Measurements from ENCODE around the gene PARL.

PARL gene

GRCh38 chr3:183818041-183818620 is 66.5 kb downstream of the PARL start:
- Histone ChIP-seq H3K4me3 (ENCODE audit: low read length) (no peak overlapping the region), H3K9ac (ENCODE audit: low read depth, low read length) (no peak overlapping the region), H3K4me1 (ENCODE audit: insufficient read depth, low read length) (no peaks in the 10 kb centered on the region), H3K36me3 (ENCODE audit: insufficient read depth, low read length) (peaks cover 17% of the 10 kb centered on the region), H3K9me3 (ENCODE audit: insufficient read depth, low read depth, low read length) (no peaks in the 10 kb centered on the region), H3K27me3 (ENCODE audit: insufficient read depth, low read length) (no peaks in the 10 kb centered on the region), H3K27ac (ENCODE audit: low read depth, low read length) (no peak overlapping the region)
- WGBS: 95% methylated on average over 14 of the region's 14 CpGs

GRCh38 chr3:183817639-183818038 is 67.0 kb downstream of the PARL start:
- Histone ChIP-seq H3K27me3 (ENCODE audit: insufficient read depth, low read length) (no peaks in the 10 kb centered on the region), H3K4me1 (ENCODE audit: insufficient read depth, low read length) (no peaks in the 10 kb centered on the region), H3K9me3 (ENCODE audit: insufficient read depth, low read depth, low read length) (no peaks in the 10 kb centered on the region), H3K4me3 (ENCODE audit: low read length) (no peak overlapping the region), H3K9ac (ENCODE audit: low read depth, low read length) (no peak overlapping the region), H3K36me3 (ENCODE audit: insufficient read depth, low read length) (peaks cover 18% of the 10 kb centered on the region), H3K27ac (ENCODE audit: low read depth, low read length) (no peak overlapping the region)
- WGBS: 94% methylated on average over 9 of the region's 9 CpGs

- Histone ChIP-seq H3K4me3 (ENCODE audit: low read length) (no peak overlapping the region), H3K27me3 (ENCODE audit: insufficient read depth, low read length) (no peaks in the 10 kb centered on the region), H3K36me3 (ENCODE audit: insufficient read depth, low read length) (peaks cover 25% of the 10 kb centered on the region), H3K4me1 (ENCODE audit: insufficient read depth, low read length) (no peaks in the 10 kb centered on the region), H3K27ac (ENCODE audit: low read depth, low read length) (no peak overlapping the region), H3K9ac (ENCODE audit: low read depth, low read length) (no peak overlapping the region), H3K9me3 (ENCODE audit: insufficient read depth, low read depth, low read length) (no peaks in the 10 kb centered on the region)
- 95% methylated on average over 20 of the region's 20 CpGs for WGBS
Measured at GRCh38 chr3:183816681-183817510, 67.8 kb downstream of the PARL start.

- no peaks in the 10 kb centered on the region for H3K4me1 ChIP-seq (ENCODE audit: insufficient read depth, low read length)
- whole genome bisulfite sequencing: 92% methylated on average over 12 of the region's 12 CpGs
- no peak overlapping the region for H3K27ac ChIP-seq (ENCODE audit: low read depth, low read length)
- H3K9ac ChIP-seq (ENCODE audit: low read depth, low read length): no peak overlapping the region
- H3K4me3 ChIP-seq (ENCODE audit: low read length): no peak overlapping the region
- H3K36me3 ChIP-seq (ENCODE audit: insufficient read depth, low read length): peaks cover 34% of the 10 kb centered on the region
- H3K9me3 ChIP-seq (ENCODE audit: insufficient read depth, low read depth, low read length): no peaks in the 10 kb centered on the region
- no peaks in the 10 kb centered on the region for H3K27me3 ChIP-seq (ENCODE audit: insufficient read depth, low read length)
Measured at GRCh38 chr3:183815951-183816475, 68.7 kb downstream of the PARL start.

GRCh38 chr3:183815563-183815940 is 69.1 kb downstream of the PARL start:
- Histone ChIP-seq H3K9me3 (ENCODE audit: insufficient read depth, low read depth, low read length) (no peaks in the 10 kb centered on the region), H3K9ac (ENCODE audit: low read depth, low read length) (no peak overlapping the region), H3K4me3 (ENCODE audit: low read length) (no peak overlapping the region), H3K4me1 (ENCODE audit: insufficient read depth, low read length) (no peaks in the 10 kb centered on the region), H3K27ac (ENCODE audit: low read depth, low read length) (no peak overlapping the region), H3K36me3 (ENCODE audit: insufficient read depth, low read length) (peaks cover 38% of the 10 kb centered on the region), H3K27me3 (ENCODE audit: insufficient read depth, low read length) (no peaks in the 10 kb centered on the region)
- WGBS: 94% methylated on average over 9 of the region's 9 CpGs

- 95% methylated on average over 1 of the region's 1 CpG for WGBS
- Histone ChIP-seq H3K9ac (ENCODE audit: low read depth, low read length) (no peak overlapping the region), H3K4me1 (ENCODE audit: insufficient read depth, low read length) (no peaks in the 10 kb centered on the region), H3K36me3 (ENCODE audit: insufficient read depth, low read length) (peaks cover 51% of the 10 kb centered on the region), H3K27ac (ENCODE audit: low read depth, low read length) (no peak overlapping the region), H3K4me3 (ENCODE audit: low read length) (no peak overlapping the region), H3K27me3 (ENCODE audit: insufficient read depth, low read length) (no peaks in the 10 kb centered on the region), H3K9me3 (ENCODE audit: insufficient read depth, low read depth, low read length) (no peaks in the 10 kb centered on the region)
Measured at GRCh38 chr3:183814240-183814639, 70.4 kb downstream of the PARL start.

- 94% methylated on average over 7 of the region's 8 CpGs for WGBS
- H3K4me3 ChIP-seq (ENCODE audit: low read length): no peak overlapping the region
- no peak overlapping the region for H3K27ac ChIP-seq (ENCODE audit: low read depth, low read length)
- H3K9ac ChIP-seq (ENCODE audit: low read depth, low read length): no peak overlapping the region
- peaks cover 65% of the 10 kb centered on the region for H3K36me3 ChIP-seq (ENCODE audit: insufficient read depth, low read length)
- H3K9me3 ChIP-seq (ENCODE audit: insufficient read depth, low read depth, low read length): no peaks in the 10 kb centered on the region
- H3K27me3 ChIP-seq (ENCODE audit: insufficient read depth, low read length): no peaks in the 10 kb centered on the region
- no peaks in the 10 kb centered on the region for H3K4me1 ChIP-seq (ENCODE audit: insufficient read depth, low read length)
Measured at GRCh38 chr3:183812761-183813445, 71.8 kb downstream of the PARL start.

- H3K36me3 ChIP-seq (ENCODE audit: insufficient read depth, low read length): peaks cover 67% of the 10 kb centered on the region
- H3K9me3 ChIP-seq (ENCODE audit: insufficient read depth, low read depth, low read length): no peaks in the 10 kb centered on the region
- 96% methylated on average over 11 of the region's 11 CpGs for WGBS
- no peak overlapping the region for H3K4me3 ChIP-seq (ENCODE audit: low read length)
- H3K27ac ChIP-seq (ENCODE audit: low read depth, low read length): no peak overlapping the region
- H3K4me1 ChIP-seq (ENCODE audit: insufficient read depth, low read length): no peaks in the 10 kb centered on the region
- no peaks in the 10 kb centered on the region for H3K27me3 ChIP-seq (ENCODE audit: insufficient read depth, low read length)
- H3K9ac ChIP-seq (ENCODE audit: low read depth, low read length): no peak overlapping the region
Measured at GRCh38 chr3:183811638-183812037, 73.0 kb downstream of the PARL start.

GRCh38 chr3:183810643-183811594 is 73.8 kb downstream of the PARL start:
- Histone ChIP-seq H3K36me3 (ENCODE audit: insufficient read depth, low read length) (peaks cover 71% of the 10 kb centered on the region), H3K9me3 (ENCODE audit: insufficient read depth, low read depth, low read length) (no peaks in the 10 kb centered on the region), H3K27ac (ENCODE audit: low read depth, low read length) (no peak overlapping the region), H3K27me3 (ENCODE audit: insufficient read depth, low read length) (no peaks in the 10 kb centered on the region), H3K9ac (ENCODE audit: low read depth, low read length) (no peak overlapping the region), H3K4me1 (ENCODE audit: insufficient read depth, low read length) (no peaks in the 10 kb centered on the region), H3K4me3 (ENCODE audit: low read length) (no peak overlapping the region)
- 96% methylated on average over 24 of the region's 24 CpGs for WGBS

GRCh38 chr3:183809270-183809669 is 75.4 kb downstream of the PARL start:
- H3K4me3 ChIP-seq (ENCODE audit: low read length): no peak overlapping the region
- no peaks in the 10 kb centered on the region for H3K27me3 ChIP-seq (ENCODE audit: insufficient read depth, low read length)
- 96% methylated on average over 5 of the region's 5 CpGs for WGBS
- peaks cover 86% of the 10 kb centered on the region for H3K36me3 ChIP-seq (ENCODE audit: insufficient read depth, low read length)
- H3K9me3 ChIP-seq (ENCODE audit: insufficient read depth, low read depth, low read length): no peaks in the 10 kb centered on the region
- H3K27ac ChIP-seq (ENCODE audit: low read depth, low read length): no peak overlapping the region
- H3K4me1 ChIP-seq (ENCODE audit: insufficient read depth, low read length): no peaks in the 10 kb centered on the region
- no peak overlapping the region for H3K9ac ChIP-seq (ENCODE audit: low read depth, low read length)

All from HUES64 (cell line).